Measurements from ENCODE around the gene C2CD4D. TPM values are rescaled to one million over a fixed set of nuclear protein-coding genes. Genes with fewer than 3 reads are reported as not detected.

The C2CD4D gene
- total RNA-seq, 1 donor from 2014 or later: not detected

DNA sequence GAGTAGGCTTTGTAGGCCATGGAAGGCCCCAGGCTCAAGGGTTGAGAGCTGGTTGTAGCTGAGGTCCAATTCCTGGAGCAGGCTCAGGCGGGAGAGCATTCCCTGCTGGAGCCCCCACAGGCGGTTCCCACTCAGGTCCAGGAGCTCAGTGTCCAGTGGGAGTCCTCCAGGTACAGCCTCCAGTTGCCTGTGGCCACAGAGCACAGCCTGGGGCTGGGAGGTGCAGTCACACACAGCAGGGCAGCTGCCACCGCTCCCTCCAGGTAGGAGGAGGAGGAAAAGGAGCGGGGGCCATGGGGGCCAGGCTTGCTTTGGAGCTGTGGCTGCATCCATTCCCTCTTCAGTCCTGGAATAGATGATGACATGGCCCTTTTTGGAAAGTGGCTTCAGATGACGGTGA, 37.2 kb downstream of the C2CD4D start:
- H3K9me3 ChIP-seq (ENCODE audit: low read depth): no peaks in the 10 kb centered on the region
- H3K79me2 ChIP-seq (ENCODE audit: low read depth): no peaks in the 10 kb centered on the region
- no peak overlapping the region for H3K9ac ChIP-seq
- no peaks in the 10 kb centered on the region for H3K9me3 Mint-ChIP-seq
- H3K27me3 Mint-ChIP-seq (ENCODE audit: insufficient read depth, low read depth): peaks cover 8% of the 10 kb centered on the region
- DNase-seq (ENCODE audit: low spot score): no peak
- no peaks in the 10 kb centered on the region for H4K20me1 ChIP-seq (ENCODE audit: low read depth)
- H2AFZ ChIP-seq (replicated peaks): no peak overlapping the region
- peaks cover 10% of the 10 kb centered on the region for H3K4me1 ChIP-seq
- H3K27ac Mint-ChIP-seq: no peak overlapping the region
- no peaks in the 10 kb centered on the region for H3K27me3 ChIP-seq
- no peaks in the 10 kb centered on the region for H3K36me3 Mint-ChIP-seq
- H3K4me1 Mint-ChIP-seq: peaks cover 15% of the 10 kb centered on the region
- H3K4me3 ChIP-seq: no peak overlapping the region
- no peak overlapping the region for H3K27ac ChIP-seq
- peaks cover 10% of the 10 kb centered on the region for H3F3A ChIP-seq (ENCODE audit: low read depth)
- H3K36me3 ChIP-seq: no peaks in the 10 kb centered on the region
- no peak overlapping the region for H3K4me3 Mint-ChIP-seq
- H3K4me2 ChIP-seq: no peak overlapping the region
- TF ChIP-seq, protein P1, sequence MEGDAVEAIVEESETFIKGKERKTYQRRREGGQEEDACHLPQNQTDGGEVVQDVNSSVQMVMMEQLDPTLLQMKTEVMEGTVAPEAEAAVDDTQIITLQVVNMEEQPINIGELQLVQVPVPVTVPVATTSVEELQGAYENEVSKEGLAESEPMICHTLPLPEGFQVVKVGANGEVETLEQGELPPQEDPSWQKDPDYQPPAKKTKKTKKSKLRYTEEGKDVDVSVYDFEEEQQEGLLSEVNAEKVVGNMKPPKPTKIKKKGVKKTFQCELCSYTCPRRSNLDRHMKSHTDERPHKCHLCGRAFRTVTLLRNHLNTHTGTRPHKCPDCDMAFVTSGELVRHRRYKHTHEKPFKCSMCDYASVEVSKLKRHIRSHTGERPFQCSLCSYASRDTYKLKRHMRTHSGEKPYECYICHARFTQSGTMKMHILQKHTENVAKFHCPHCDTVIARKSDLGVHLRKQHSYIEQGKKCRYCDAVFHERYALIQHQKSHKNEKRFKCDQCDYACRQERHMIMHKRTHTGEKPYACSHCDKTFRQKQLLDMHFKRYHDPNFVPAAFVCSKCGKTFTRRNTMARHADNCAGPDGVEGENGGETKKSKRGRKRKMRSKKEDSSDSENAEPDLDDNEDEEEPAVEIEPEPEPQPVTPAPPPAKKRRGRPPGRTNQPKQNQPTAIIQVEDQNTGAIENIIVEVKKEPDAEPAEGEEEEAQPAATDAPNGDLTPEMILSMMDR (IDR thresholded peaks at IDR 0.05): no peak
- TF ChIP-seq EZH2 (IDR thresholded peaks at IDR 0.05) (no peak), EZH2phosphoT487 (IDR thresholded peaks at IDR 0.05) (no peak)

DNA sequence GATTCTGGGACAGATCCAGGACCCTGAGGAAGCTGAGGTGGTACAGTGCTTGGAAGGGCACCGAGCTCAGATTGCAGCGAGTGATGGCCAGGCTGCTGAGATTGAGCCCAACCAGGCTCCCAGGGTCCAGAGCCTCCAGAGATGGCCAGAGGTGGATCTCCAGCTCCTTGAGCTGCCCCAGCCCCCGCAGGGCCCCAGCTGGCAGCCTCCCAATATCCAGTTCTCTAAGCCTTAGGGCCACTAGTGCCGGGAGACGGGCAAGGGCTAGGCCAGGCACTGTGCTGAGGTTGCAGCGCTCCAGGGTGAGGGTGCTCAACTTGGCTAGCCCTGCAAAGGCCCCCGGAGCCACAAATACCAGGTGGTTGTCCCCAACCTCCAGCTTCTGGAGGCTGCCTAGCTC, 37.8 kb downstream of the C2CD4D start:
- no peak overlapping the region for H3K4me3 ChIP-seq
- H3K27me3 Mint-ChIP-seq (ENCODE audit: insufficient read depth, low read depth): peaks cover 8% of the 10 kb centered on the region
- no peaks in the 10 kb centered on the region for H3K9me3 Mint-ChIP-seq
- no peaks in the 10 kb centered on the region for H3K9me3 ChIP-seq (ENCODE audit: low read depth)
- H3K36me3 Mint-ChIP-seq: no peaks in the 10 kb centered on the region
- peaks cover 15% of the 10 kb centered on the region for H3K4me1 Mint-ChIP-seq
- H3K36me3 ChIP-seq: no peaks in the 10 kb centered on the region
- H3K27me3 ChIP-seq: no peaks in the 10 kb centered on the region
- no peak overlapping the region for H3K27ac ChIP-seq
- H4K20me1 ChIP-seq (ENCODE audit: low read depth): no peaks in the 10 kb centered on the region
- H3K9ac ChIP-seq: no peak overlapping the region
- H3F3A ChIP-seq (ENCODE audit: low read depth): peaks cover 10% of the 10 kb centered on the region
- peaks cover 10% of the 10 kb centered on the region for H3K4me1 ChIP-seq
- H3K4me3 Mint-ChIP-seq: no peak overlapping the region
- no peak overlapping the region for H2AFZ ChIP-seq (replicated peaks)
- H3K4me2 ChIP-seq: no peak overlapping the region
- DNase-seq (ENCODE audit: low spot score): no peak
- H3K27ac Mint-ChIP-seq: no peak overlapping the region
- H3K79me2 ChIP-seq (ENCODE audit: low read depth): no peaks in the 10 kb centered on the region
- TF ChIP-seq EZH2 (IDR thresholded peaks at IDR 0.05) (no peak), EZH2phosphoT487 (IDR thresholded peaks at IDR 0.05) (no peak)
- TF ChIP-seq, protein P1 (IDR thresholded peaks at IDR 0.05): no peak

DNA sequence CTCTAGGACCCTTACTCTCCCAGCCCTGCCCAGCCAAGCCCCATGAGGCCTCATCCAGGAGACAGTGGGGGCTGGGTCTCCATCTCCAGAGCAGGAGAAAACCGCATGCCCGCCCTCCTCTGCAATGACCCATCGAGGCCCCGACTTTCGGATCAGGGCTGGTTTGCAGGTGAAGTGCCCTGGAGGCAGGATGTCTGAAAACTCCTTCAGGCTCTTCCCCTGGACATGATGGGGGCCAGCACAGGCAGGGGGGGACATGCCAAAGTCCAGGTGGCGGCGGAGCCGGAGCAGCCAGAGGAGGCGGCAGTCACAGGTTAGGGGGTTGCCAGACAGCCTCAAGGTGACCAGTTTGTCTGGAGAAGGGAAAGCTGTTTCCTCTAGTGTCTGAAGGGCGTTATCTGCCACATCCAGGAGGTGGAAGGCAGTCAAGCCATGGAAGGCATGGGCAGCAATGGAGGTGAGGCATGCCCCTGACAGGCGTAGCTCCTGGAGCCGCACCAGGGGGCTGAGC, 38.3 kb downstream of the C2CD4D start:
- no peaks in the 10 kb centered on the region for H3K36me3 ChIP-seq
- Mint-ChIP-seq H3K27me3 (ENCODE audit: insufficient read depth, low read depth) (peaks cover 8% of the 10 kb centered on the region), H3K4me3 (no peak overlapping the region), H3K9me3 (no peaks in the 10 kb centered on the region), H3K4me1 (peaks cover 15% of the 10 kb centered on the region), H3K36me3 (no peaks in the 10 kb centered on the region), H3K27ac (no peak overlapping the region)
- no peak overlapping the region for H3K4me3 ChIP-seq
- H2AFZ ChIP-seq (replicated peaks): no peak overlapping the region
- H3K4me2 ChIP-seq: no peak overlapping the region
- H3K4me1 ChIP-seq: peaks cover 10% of the 10 kb centered on the region
- no peaks in the 10 kb centered on the region for H3K27me3 ChIP-seq
- DNase-seq (ENCODE audit: low spot score): no peak
- no peaks in the 10 kb centered on the region for H3K79me2 ChIP-seq (ENCODE audit: low read depth)
- H4K20me1 ChIP-seq (ENCODE audit: low read depth): no peaks in the 10 kb centered on the region
- no peak overlapping the region for H3K9ac ChIP-seq
- no peaks in the 10 kb centered on the region for H3K9me3 ChIP-seq (ENCODE audit: low read depth)
- TF ChIP-seq, protein P1 (IDR thresholded peaks at IDR 0.05): no peak
- TF ChIP-seq EZH2phosphoT487 (IDR thresholded peaks at IDR 0.05) (no peak), EZH2 (IDR thresholded peaks at IDR 0.05) (no peak)
- H3K27ac ChIP-seq: no peak overlapping the region
- peaks cover 10% of the 10 kb centered on the region for H3F3A ChIP-seq (ENCODE audit: low read depth)
